GM18526 (cell line): ENCODE data around the gene MAFG.

Source experiments
- POLR2A ChIP-seq: IDR thresholded peaks from 3 replicates; pipeline ENCODE4 v1.6.1; 2011; ENCODE audit not compliant: insufficient read length; ENCODE audit errors: extremely low read depth

The MAFG gene

GRCh38 chr17:81952792-81953228 is 25.3 kb upstream of the MAFG start:
- TF ChIP-seq POLR2A = no peak

- TF ChIP-seq POLR2A = no peak
Observed at GRCh38 chr17:81951785-81952684, 24.5 kb upstream of the MAFG start.

GRCh38 chr17:81950501-81950900 is 23.0 kb upstream of the MAFG start:
- no peak for TF ChIP-seq POLR2A

GRCh38 chr17:81948635-81949378 is 21.3 kb upstream of the MAFG start:
- TF ChIP-seq POLR2A = no peak

- TF ChIP-seq POLR2A = no peak
Observed at GRCh38 chr17:81947189-81947588, 19.7 kb upstream of the MAFG start, which contains the start of gene MYADML2. Gene MYADML2, minus strand, starts transcription at chr17:81947233. Its CDS starts 5,492 bp downstream, at chr17:81941741.

- no peak for TF ChIP-seq POLR2A
Observed at GRCh38 chr17:81944858-81945257, 17.3 kb upstream of the MAFG start.

GRCh38 chr17:81942167-81942553 is 14.6 kb upstream of the MAFG start:
- no peak for TF ChIP-seq POLR2A

- TF ChIP-seq POLR2A = no peak
Observed at GRCh38 chr17:81941484-81942166, 14.1 kb upstream of the MAFG start.

GRCh38 chr17:81940538-81941483 is 13.3 kb upstream of the MAFG start:
- TF ChIP-seq POLR2A = no peak

GRCh38 chr17:81939881-81940385 is 12.4 kb upstream of the MAFG start:
- no peak for TF ChIP-seq POLR2A

- no peak for TF ChIP-seq POLR2A
Observed at GRCh38 chr17:81939218-81939617, 11.7 kb upstream of the MAFG start.

GRCh38 chr17:81935709-81936084 is 8.2 kb upstream of the MAFG start:
- TF ChIP-seq POLR2A = no peak

- no peak for TF ChIP-seq POLR2A
Observed at GRCh38 chr17:81934850-81935708, 7.5 kb upstream of the MAFG start.

GRCh38 chr17:81934098-81934757 is 6.7 kb upstream of the MAFG start:
- TF ChIP-seq POLR2A = no peak
